Muscle of leg (tissue), 11 donors: ENCODE data around the gene WDR4. TPM values are rescaled to one million over a fixed set of nuclear protein-coding genes. Genes with fewer than 3 reads are reported as not detected.

Source experiments
- DNase-seq: peaks from one replicate; pipeline ENCODE4 v3.0.0; 2013
- H3K27ac ChIP-seq: one replicate; pipeline ENCODE4 v1.5.1; 2013; ENCODE audit warnings: mild to moderate bottlenecking, low read length, control low read depth
- H3K27me3 ChIP-seq: one replicate; pipeline ENCODE4 v1.6.1; 2013; ENCODE audit warnings: low read length; ENCODE audit not compliant: control insufficient read depth, insufficient read depth
- H3K36me3 ChIP-seq: one replicate; pipeline ENCODE4 v1.6.1; 2013; ENCODE audit warnings: low read length; ENCODE audit not compliant: control insufficient read depth, insufficient read depth
- H3K4me1 ChIP-seq: one replicate; pipeline ENCODE4 v1.6.1; 2013; ENCODE audit warnings: low read length; ENCODE audit not compliant: control insufficient read depth, insufficient read depth
- H3K4me3 ChIP-seq: one replicate; pipeline ENCODE4 v1.5.1; 2013; ENCODE audit warnings: low read length, control low read depth
- H3K9me3 ChIP-seq: replicated peaks from 2 replicates; pipeline ENCODE4 v1.6.1; 2013; ENCODE audit warnings: low read depth, low read length; ENCODE audit not compliant: control insufficient read depth
- WGBS: methylation state at CpG from one replicate; pipeline ENCODE4 v1.1.5; 2013; ENCODE audit warnings: missing lambda C conversion rate; ENCODE audit not compliant: insufficient coverage; 5-methylcytosine and 5-hydroxymethylcytosine counted together
- polyA plus RNA-seq, 8 donors: library from polyadenylated mRNA; unstranded; fragments of 120-200 nt; gene quantifications; one replicate each; pipeline versions ENCODE4 v1.2.1 to v1.2.3, GENCODE V29; 2013; ENCODE audit warnings: inconsistent platforms in 1 of 8, low replicate concordance in 1 of 8; ENCODE audit not compliant: insufficient read length in 8 of 8, insufficient read depth in 1 of 8
- total RNA-seq: library from RNA; stranded (reverse); fragments of 120-200 nt; gene quantifications from one replicate; pipeline ENCODE4 v1.2.4, GENCODE V29; 2013

The WDR4 gene
- total and polyA plus RNA-seq, 9 donors = 5.5 to 10.7 (median 9.2) TPM

- 91% methylated on average over 20 of the region's 21 CpGs for WGBS
- peaks cover 10% of the 10 kb centered on the region for H3K4me1 ChIP-seq
- H3K27ac ChIP-seq = no peak overlapping the region
- H3K4me3 ChIP-seq = no peak overlapping the region
- no peaks in the 10 kb centered on the region for H3K27me3 ChIP-seq
- H3K9me3 ChIP-seq = no peaks in the 10 kb centered on the region
- DNase-seq = no peak
- H3K36me3 ChIP-seq = peaks cover 62% of the 10 kb centered on the region
Observed at GRCh38 chr21:42862774-42863503, 16.4 kb downstream of the WDR4 start.

GRCh38 chr21:42861848-42862400 is 17.4 kb downstream of the WDR4 start:
- H3K27me3 ChIP-seq = no peaks in the 10 kb centered on the region
- H3K27ac ChIP-seq = no peak overlapping the region
- H3K4me1 ChIP-seq = peaks cover 10% of the 10 kb centered on the region
- H3K9me3 ChIP-seq = no peaks in the 10 kb centered on the region
- peaks cover 65% of the 10 kb centered on the region for H3K36me3 ChIP-seq
- H3K4me3 ChIP-seq = no peak overlapping the region
- DNase-seq = no peak
- 83% methylated on average over 27 of the region's 29 CpGs for WGBS

- Histone ChIP-seq H3K9me3 (no peaks in the 10 kb centered on the region), H3K36me3 (peaks cover 68% of the 10 kb centered on the region), H3K4me3 (no peak overlapping the region), H3K27ac (no peak overlapping the region), H3K4me1 (peaks cover 10% of the 10 kb centered on the region), H3K27me3 (no peaks in the 10 kb centered on the region)
- 72% methylated on average over 6 of the region's 10 CpGs for WGBS
- no peak for DNase-seq
Observed at GRCh38 chr21:42861311-42861847, 18.0 kb downstream of the WDR4 start.

GRCh38 chr21:42860345-42860744 is 19.0 kb downstream of the WDR4 start:
- Histone ChIP-seq H3K4me1 (peaks cover 9% of the 10 kb centered on the region), H3K36me3 (peaks cover 75% of the 10 kb centered on the region), H3K27ac (no peak overlapping the region), H3K27me3 (no peaks in the 10 kb centered on the region), H3K4me3 (no peak overlapping the region), H3K9me3 (no peaks in the 10 kb centered on the region)
- DNase-seq = no peak
- WGBS = 95% methylated on average over 17 of the region's 17 CpGs

GRCh38 chr21:42859891-42860230 is 19.5 kb downstream of the WDR4 start:
- peaks cover 6% of the 10 kb centered on the region for H3K4me1 ChIP-seq
- no peak overlapping the region for H3K4me3 ChIP-seq
- DNase-seq = no peak
- no peak overlapping the region for H3K27ac ChIP-seq
- 85% methylated on average over 4 of the region's 6 CpGs for WGBS
- H3K27me3 ChIP-seq = no peaks in the 10 kb centered on the region
- peaks cover 80% of the 10 kb centered on the region for H3K36me3 ChIP-seq
- no peaks in the 10 kb centered on the region for H3K9me3 ChIP-seq

GRCh38 chr21:42858957-42859890 is 20.1 kb downstream of the WDR4 start:
- Histone ChIP-seq H3K27me3 (no peaks in the 10 kb centered on the region), H3K4me3 (no peak overlapping the region), H3K4me1 (peaks cover 2% of the 10 kb centered on the region), H3K27ac (no peak overlapping the region), H3K36me3 (peaks cover 84% of the 10 kb centered on the region), H3K9me3 (no peaks in the 10 kb centered on the region)
- no peak for DNase-seq
- WGBS = 94% methylated on average over 26 of the region's 34 CpGs

GRCh38 chr21:42858185-42858847 is 21.0 kb downstream of the WDR4 start:
- Histone ChIP-seq H3K9me3 (no peaks in the 10 kb centered on the region), H3K36me3 (peaks cover 87% of the 10 kb centered on the region), H3K4me1 (no peaks in the 10 kb centered on the region), H3K4me3 (no peak overlapping the region), H3K27ac (no peak overlapping the region), H3K27me3 (no peaks in the 10 kb centered on the region)
- DNase-seq = peak; percentile 44
- 46% methylated on average over 11 of the region's 19 CpGs for WGBS

GRCh38 chr21:42857216-42857615 is 22.1 kb downstream of the WDR4 start:
- peaks cover 85% of the 10 kb centered on the region for H3K36me3 ChIP-seq
- no peaks in the 10 kb centered on the region for H3K4me1 ChIP-seq
- DNase-seq = no peak
- no peak overlapping the region for H3K4me3 ChIP-seq
- 91% methylated on average over 7 of the region's 11 CpGs for WGBS
- no peaks in the 10 kb centered on the region for H3K27me3 ChIP-seq
- no peaks in the 10 kb centered on the region for H3K9me3 ChIP-seq
- H3K27ac ChIP-seq = no peak overlapping the region

GRCh38 chr21:42855937-42856335 is 23.4 kb downstream of the WDR4 start:
- Histone ChIP-seq H3K27ac (no peak overlapping the region), H3K36me3 (peaks cover 92% of the 10 kb centered on the region), H3K4me3 (no peak overlapping the region), H3K27me3 (no peaks in the 10 kb centered on the region), H3K9me3 (no peaks in the 10 kb centered on the region), H3K4me1 (no peaks in the 10 kb centered on the region)
- DNase-seq = no peak
- WGBS = 91% methylated on average over 14 of the region's 18 CpGs
